A673 (cell line): ENCODE results near the gene SECTM1.

ENCODE experiments used
- CTCF ChIP-seq: fragments of 300-800, 200-600 bp; sonication (generic); conservative IDR thresholded peaks from 2 replicates; pipeline ENCODE4 v1.5.1; 2017; ENCODE audit warnings: low read depth, mild to moderate bottlenecking, antibody characterized with exemption, low read length, moderate library complexity, mixed read lengths
- EZH2 ChIP-seq: fragments of 200-600 bp; sonication (generic); IDR thresholded peaks from 2 replicates; pipeline ENCODE4 v1.6.1; 2017; ENCODE audit warnings: borderline replicate concordance, low read depth, mild to moderate bottlenecking, mixed read lengths, antibody characterized with exemption, low read length; ENCODE audit not compliant: poor library complexity, severe bottlenecking

GRCh38 chr17:82313195-82314011 lies 20.2 kb downstream of the SECTM1 start:
- TF ChIP-seq CTCF (no peak), EZH2 (no peak)
